ENCODE measurements around the gene TRMT10A.

The TRMT10A gene

GRCh38 chr4:99563310-99564186, at the start of gene TRMT10A:
Gene TRMT10A (minus strand): TSS chr4:99564039. CDS start chr4:99559338, 4,701 bp downstream.
- peak; percentile 78 for FAIRE-seq

- no peak for FAIRE-seq
Measured at GRCh38 chr4:99612704-99613103, 48.9 kb upstream of the TRMT10A start.

- no peak for FAIRE-seq
Measured at GRCh38 chr4:99612281-99612680, 48.4 kb upstream of the TRMT10A start.

- no peak for FAIRE-seq
Measured at GRCh38 chr4:99610605-99611175, 46.9 kb upstream of the TRMT10A start.

GRCh38 chr4:99608417-99608816, 44.6 kb upstream of the TRMT10A start:
- FAIRE-seq, result no peak

GRCh38 chr4:99606716-99607115, 42.9 kb upstream of the TRMT10A start:
- no peak for FAIRE-seq

- FAIRE-seq, result no peak
Measured at GRCh38 chr4:99594818-99595217, 31.0 kb upstream of the TRMT10A start.

- no peak for FAIRE-seq
Measured at GRCh38 chr4:99593781-99594641, 30.2 kb upstream of the TRMT10A start.

GRCh38 chr4:99591757-99592156, 27.9 kb upstream of the TRMT10A start:
- FAIRE-seq, result no peak

GRCh38 chr4:99587803-99588202, 24.0 kb upstream of the TRMT10A start:
- FAIRE-seq, result no peak

GRCh38 chr4:99587309-99587708, 23.5 kb upstream of the TRMT10A start:
- FAIRE-seq, result no peak

- no peak for FAIRE-seq
Measured at GRCh38 chr4:99586797-99587196, 23.0 kb upstream of the TRMT10A start.

GRCh38 chr4:99586322-99586721, 22.5 kb upstream of the TRMT10A start:
- no peak for FAIRE-seq

- FAIRE-seq, result no peak
Measured at GRCh38 chr4:99585516-99585915, 21.7 kb upstream of the TRMT10A start.

- FAIRE-seq, result no peak
Measured at GRCh38 chr4:99578714-99579113, 14.9 kb upstream of the TRMT10A start.

GRCh38 chr4:99574530-99575324, 10.9 kb upstream of the TRMT10A start, which contains the start of gene MTTP:
Gene MTTP (plus strand): TSS chr4:99574824. CDS start chr4:99574910, 86 bp downstream.
- FAIRE-seq, result no peak

- no peak for FAIRE-seq
Measured at GRCh38 chr4:99573735-99574368, 10.0 kb upstream of the TRMT10A start.

- no peak for FAIRE-seq
Measured at GRCh38 chr4:99572527-99573240, 8.8 kb upstream of the TRMT10A start.

- no peak for FAIRE-seq
Measured at GRCh38 chr4:99571883-99572282, 8.0 kb upstream of the TRMT10A start.

- no peak for FAIRE-seq
Measured at GRCh38 chr4:99564921-99565320, 1.1 kb upstream of the TRMT10A start.

GRCh38 chr4:99552872-99553271, 11.0 kb downstream of the TRMT10A start:
- FAIRE-seq, result no peak

All from TTC549 (cell line).